ENCODE measurements around the gene NPEPPS.
A peak's percentile ranks its signal among the peaks of the same experiment; 100 is the strongest.

NPEPPS gene

DNA sequence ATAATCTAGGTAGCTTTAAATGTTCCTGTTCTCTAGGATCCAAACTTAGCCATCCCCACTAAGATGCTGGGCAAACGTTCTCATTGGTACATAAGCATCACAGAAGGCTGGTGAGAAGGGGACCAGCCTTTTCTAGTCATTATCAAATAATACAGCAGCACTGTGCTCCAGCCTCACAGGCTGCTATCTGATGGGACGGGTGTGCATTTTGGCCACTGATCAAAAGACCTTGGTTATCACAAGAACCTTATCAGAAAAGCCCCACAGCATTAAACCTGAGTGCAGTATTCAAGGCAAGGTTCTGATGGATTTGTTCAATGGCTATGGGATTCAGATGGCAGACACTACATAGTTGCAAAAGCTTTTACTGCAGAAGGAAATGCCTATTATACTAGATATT lies 99.7 kb downstream of the NPEPPS start:
- DNase-seq, result no peak

DNA sequence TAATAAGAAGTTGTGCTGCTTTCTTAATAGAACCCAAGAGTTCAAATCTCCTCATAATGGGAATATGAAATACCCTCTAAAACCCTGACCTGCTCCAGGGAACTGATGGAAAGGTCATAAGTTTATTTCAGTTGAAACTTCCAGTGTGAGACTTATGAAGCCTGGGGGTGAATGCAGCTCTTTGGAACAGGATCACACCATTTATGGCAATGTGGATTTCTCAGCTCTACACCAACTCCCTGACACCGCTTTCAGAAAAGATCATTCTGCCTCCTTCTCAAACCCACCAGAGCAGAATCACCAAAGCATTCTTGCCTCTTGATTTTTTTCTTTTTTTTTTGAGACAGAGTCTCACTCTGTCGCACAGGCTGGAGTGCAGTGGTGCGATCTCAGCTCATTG lies 102.1 kb downstream of the NPEPPS start:
- no peak for DNase-seq

DNA sequence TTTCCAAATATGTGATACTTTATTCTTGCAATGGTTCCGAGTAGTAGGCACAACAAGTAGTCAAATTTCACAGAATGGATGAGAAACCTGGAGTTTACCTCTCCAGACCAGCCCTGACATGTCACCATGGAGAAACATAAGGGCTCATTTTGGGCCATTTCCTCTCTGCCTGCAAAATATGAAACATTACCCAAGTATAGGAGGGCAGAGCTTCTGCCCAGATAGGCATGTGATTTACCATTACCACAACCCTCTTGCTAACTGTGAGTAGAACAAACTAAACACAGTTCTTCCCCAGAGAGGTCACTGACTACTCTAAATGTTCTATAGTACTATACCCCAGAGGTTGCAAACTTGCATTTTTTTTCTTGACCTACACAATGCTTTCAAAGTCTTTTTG lies 103.1 kb downstream of the NPEPPS start:
- no peak for DNase-seq

DNA sequence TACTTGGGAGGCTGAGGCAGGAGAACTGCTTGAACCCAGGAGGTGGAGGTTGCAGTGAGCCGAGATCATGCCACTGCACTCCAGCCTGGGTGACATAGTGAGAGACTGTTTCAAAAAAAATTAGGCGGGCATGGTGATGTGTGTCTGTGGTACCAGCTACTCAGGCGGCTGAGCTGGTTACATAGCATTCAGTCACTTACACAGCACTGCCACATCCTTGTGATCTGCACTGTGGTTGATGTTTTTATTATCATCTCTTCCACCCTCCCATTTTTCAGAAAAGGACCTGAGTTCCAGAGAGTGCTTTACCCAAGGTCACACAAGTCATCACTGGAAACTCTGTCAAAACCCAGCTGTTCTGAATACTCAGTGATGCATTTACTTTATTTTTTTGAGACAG lies 104.0 kb downstream of the NPEPPS start:
- no peak for DNase-seq

DNA sequence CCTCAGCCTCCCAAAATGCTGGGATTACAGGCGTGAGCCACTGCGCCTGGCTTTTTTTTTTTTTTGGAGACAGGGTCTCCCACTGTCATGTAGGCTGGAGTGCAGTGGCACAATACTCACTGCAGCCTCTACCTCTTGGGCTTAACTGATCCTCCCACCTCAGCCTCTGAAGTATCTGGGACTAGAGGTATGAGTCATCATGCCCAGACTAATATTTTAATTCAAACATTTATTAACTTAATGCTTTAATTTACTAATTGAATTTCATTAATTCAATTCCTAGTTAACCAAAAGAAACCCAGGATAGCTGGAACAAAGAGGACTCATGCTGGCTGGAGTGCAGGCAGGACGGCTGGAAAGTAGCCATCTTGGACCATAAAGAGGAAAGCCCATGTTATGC lies 104.8 kb downstream of the NPEPPS start:
- no peak for DNase-seq

DNA sequence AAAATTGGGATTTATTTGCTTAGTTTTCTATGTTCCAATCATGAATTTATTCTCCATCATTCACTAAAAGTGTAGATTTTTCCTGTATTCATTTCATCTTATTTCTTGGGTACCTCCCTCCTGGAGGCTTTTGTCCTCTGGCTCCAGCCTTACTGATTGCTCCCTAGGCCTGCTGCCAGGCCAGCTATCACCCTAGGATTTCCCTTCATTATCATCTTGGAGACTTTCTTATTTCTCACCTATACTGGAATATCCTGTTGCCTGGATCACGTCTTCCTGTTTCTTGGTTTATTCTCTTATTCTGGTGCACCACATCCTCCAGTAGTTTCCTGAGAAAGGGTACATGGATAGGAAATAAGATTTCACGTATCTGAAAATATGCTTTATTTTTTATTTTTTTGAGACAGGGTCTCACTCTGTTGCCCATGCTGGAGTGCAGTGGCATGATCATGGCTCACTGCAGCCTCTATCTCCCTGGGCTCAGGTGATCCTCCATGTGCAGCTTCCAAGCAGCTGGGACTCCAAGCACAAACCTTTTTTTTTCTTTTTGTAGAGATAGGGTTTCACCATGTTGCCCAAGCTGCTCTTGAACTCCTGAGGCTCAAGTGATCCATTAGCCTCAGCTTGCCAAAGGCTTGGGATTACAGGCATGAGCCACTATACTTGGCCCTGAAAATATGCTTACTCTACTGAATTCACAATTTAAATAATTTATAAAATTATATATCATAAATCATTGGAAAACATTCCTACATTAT lies 105.5 kb downstream of the NPEPPS start:
- DNase-seq, result no peak

DNA sequence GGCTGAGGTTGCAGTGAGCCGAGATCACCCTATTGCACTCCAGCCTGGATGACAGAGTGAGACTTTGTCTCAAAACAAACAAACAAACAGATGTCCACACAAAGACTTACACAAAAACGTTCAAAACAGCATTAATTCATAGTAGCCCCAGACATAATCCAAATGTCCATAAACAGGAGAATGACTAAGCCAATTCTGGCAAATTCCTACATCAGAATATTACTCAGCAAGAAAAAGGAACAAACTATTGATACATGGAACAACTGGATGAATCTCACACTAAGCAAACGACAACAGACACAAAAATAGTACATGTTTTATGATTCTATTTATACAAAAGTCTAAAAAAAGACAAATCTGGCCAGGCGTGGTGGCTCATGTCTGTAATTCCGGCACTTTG lies 108.0 kb downstream of the NPEPPS start:
- DNase-seq, result no peak

DNA sequence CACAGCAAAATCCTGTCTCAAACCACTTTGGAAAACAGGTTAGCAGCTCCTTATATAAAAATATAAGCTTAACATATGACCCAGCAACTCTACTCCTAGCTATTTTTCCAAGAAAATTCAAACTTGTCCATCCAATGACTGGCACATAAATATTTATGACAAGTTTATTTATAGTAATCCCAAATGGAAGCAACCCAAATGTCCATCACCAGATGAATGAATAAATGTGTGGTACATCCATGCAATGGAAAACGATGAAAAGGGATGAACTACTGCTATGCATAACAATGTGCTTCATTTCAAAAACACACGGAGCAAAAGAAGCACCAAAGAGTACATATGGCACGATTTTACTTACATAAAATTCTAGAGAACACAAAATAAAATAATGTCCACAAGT lies 109.2 kb downstream of the NPEPPS start:
- no peak for DNase-seq

DNA sequence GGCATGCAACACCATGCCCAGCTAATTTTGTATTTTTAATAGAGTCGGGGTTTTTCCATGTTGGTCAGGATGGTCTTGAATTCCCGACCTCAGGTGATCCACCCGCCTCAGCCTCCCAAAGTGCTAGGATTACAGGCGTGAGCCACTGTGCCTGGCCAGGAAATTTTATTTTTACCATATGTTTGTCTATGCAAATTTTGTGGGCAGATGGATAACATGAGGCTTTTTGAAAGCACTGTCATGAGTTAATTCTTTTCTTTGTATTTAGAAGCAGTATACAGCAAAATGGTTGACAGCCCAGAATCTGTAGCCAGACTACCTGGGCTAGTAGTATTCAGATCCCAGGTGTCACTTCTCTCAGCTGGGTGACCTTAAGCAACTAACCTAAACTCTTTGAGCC lies 110.3 kb downstream of the NPEPPS start:
- no peak for DNase-seq

DNA sequence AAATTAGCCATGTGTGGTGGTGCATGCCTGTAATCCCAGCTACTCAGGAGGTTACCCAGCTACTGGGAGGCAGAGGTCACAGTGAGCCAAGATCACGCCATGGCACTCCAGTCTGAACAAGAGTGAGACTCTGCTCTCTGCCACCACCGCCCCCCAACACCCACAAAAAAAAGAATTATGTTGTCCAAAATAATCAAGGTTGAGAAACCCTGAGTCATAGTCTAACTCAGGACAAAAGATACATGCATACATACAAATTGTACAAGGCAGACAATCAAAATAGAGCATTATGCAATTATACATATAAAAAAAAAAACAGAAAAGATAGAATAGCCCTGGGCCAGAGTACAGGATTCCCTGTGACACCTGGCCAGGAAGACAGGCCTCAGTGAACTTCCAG lies 112.2 kb downstream of the NPEPPS start:
- no peak for DNase-seq

DNA sequence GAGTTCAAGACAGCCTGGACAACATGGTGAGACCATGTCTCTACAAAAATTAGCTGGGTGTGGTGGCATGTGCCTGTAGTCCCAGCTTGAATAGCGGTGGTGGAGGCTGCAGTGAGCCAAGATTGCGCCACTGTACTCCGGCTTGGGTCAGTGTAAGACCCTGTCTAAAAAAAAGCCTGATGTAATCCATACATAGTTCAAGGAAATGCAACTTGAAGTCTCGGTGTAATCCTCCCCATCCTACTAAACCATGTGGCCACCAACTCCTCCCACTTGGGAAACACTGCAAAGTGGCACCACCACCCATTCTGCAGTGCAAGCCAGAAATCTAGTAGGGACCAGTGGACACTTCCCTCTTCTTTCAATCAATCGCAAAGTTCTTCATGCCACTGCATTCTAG lies 113.4 kb downstream of the NPEPPS start:
- DNase-seq, result no peak

DNA sequence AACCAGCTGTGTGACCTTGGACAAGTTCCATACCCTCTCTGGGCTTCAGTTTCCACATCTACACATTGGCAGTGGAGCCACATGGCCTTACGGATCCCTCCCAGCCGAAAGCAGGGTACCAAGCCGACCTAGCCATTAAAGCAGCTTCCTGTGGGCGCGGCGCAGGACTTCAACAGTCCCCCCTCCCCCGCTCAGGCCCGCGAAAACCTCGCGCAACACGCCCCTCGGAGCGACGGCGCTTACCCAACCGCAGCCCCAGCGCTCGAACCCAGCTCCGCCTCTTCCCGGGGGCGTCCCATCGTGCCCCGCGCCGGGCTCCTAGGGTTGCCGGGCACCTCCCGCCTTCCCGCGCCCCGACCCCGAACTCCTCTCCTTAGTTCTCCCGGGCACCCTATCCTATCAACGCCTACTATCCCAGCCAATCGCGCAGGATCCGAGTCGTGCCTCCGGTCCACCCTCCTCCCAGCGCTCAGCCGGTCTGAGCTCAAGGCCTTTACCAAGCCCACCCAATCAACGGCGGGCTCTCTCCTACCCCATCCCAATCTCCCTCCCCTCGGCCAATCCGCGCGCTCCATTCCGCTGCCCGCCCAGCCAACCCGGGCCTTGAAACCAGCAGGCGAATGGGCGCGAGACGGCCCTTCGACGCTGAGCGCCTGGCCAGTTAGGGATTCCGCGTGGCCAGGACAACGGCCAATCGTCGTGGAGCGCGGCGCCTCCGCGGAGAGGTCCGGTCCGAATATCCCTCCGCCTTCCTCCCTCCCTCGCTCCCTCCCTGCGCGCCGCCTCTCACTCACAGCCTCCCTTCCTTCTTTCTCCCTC lies 118.5 kb downstream of the NPEPPS start, which contains the start of gene KPNB1:
TSS of gene KPNB1 (plus strand) at position 767 of the 819 bp plus-strand sequence. CDS start 326 bp downstream, outside the sequence.
- peak; percentile 100 for DNase-seq

DNA sequence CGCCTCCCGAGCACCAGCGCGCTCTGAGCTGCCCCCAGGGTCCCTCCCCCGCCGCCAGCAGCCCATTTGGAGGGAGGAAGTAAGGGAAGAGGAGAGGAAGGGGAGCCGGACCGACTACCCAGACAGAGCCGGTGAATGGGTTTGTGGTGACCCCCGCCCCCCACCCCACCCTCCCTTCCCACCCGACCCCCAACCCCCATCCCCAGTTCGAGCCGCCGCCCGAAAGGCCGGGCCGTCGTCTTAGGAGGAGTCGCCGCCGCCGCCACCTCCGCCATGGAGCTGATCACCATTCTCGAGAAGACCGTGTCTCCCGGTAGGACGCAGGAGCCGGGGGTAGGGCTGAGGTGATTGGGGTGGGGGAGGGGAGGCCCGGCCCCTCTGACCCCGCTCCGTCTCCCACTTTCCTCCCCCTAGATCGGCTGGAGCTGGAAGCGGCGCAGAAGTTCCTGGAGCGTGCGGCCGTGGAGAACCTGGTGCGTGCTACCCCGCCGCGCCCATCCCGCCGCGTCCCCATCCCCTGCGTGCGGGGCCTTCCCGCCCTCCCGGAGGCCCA lies 119.1 kb downstream of the NPEPPS start:
- DNase-seq, result no peak

DNA sequence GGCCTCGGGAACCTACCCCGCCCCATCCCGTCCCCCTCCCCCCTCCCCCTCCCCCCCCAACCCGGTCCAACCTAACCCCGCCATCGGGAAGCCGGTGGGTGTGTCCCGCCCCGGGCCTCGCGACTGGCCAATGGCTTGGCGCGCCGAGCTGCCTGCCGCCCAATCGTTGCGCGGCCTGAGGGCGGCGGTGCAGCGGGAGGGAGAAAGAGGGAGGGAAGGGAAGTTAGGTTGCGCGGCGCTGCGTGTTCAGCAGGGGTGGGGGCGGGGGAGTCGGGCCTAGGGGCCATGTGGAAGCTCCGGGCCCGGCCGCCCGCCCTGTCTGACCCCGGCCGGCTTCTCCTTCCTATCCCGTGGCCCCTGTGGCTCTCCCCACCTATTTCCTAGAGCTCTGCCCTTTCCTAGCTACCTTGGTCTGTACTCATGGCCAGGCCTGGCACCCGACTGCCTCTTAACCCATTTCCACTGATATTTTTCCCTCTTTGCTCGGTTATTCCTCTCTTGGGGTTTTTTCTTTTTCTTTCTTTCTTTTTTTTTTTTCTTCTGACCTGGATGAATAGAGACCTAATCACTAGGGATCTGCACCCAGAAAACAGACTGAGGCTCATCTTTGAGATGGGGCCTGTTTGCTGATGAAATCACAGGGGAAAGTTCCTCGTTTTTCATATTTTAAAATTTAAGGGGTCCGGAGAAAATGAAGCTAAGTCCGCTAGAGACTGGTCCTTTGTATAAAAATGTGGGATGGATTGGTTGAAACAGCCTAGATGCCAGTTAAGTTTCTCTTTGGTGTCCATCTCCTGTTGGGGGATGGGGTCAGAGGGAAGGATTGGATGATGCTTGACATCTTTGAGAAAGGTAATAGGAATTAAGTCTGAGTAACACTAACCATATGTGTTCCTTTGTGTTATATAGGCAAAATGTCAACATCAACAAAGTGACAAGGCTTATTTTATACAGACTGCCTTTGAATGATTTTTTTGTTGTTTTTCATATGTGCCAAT lies 119.9 kb downstream of the NPEPPS start:
- peak; percentile 99 for DNase-seq

DNA sequence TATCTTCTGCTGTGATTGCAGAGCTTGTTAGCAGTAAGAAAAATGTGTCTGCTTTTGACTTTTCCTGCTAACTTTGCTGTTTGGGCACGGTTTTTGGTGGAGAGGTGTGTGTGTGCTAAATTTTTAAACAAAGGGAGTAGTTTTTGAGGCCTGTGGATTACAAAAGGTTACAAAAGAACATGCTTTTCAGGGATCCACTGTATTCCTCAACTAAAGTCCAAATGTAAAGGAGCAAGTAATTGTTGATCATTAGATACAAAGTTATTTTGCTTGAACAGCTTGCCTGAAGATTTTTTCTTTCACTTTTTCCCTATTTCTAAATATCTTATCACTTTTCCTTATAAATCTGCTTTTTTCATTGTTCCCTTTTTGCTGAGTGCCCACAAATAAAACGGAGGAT lies 120.8 kb downstream of the NPEPPS start:
- DNase-seq, result no peak

DNA sequence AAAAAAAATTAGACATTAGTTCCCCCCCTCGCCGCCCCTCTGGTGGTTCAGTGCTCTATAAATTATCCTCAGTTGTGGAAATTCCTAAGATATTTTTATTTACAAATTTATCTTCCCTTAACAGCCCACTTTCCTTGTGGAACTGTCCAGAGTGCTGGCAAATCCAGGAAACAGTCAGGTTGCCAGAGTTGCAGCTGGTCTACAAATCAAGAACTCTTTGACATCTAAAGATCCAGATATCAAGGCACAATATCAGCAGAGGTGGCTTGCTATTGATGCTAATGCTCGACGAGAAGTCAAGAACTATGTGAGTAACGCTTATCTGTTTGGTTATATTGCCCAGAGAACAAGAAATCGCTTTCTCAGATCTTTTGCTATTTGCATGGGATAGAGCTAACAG lies 121.7 kb downstream of the NPEPPS start:
- DNase-seq, result no peak

DNA sequence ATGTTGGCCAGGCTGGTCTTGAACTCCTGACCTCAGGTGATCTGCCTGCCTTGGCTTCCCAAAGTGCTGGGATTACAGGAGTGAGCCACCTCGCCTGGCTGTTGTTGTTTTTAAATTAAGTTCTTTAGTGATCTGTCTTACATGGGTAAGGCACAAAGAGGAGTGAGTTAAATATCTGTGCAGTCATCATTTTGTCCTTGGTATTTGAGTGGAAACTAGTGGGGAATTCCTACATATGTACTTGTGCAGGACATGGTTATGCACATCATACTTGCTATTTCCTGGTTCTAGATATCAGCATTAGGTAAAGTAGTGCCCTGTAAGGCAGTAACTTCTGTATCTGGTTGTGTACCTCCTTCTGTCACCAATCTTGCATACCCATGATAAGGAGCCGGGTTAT lies 122.5 kb downstream of the NPEPPS start:
- DNase-seq, result no peak

DNA sequence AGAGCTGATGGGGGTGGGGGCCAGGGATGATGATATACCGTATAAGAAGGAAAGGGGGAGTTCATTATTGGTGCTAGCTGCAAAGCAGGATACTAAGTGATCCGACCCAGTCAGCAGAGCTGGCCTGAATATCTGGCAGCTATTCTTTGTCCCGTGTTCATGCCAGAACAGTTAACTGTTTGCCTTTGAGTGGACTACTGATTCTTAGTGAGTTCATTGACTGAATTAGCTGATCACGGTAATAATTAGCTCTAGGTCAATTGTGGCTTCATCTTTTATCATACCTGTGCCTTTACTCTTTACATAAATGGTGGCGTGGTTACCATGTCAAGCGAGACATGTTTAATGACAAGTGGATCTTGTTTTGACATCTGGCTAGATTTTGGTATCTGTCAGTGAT lies 124.1 kb downstream of the NPEPPS start:
- DNase-seq, result no peak

DNA sequence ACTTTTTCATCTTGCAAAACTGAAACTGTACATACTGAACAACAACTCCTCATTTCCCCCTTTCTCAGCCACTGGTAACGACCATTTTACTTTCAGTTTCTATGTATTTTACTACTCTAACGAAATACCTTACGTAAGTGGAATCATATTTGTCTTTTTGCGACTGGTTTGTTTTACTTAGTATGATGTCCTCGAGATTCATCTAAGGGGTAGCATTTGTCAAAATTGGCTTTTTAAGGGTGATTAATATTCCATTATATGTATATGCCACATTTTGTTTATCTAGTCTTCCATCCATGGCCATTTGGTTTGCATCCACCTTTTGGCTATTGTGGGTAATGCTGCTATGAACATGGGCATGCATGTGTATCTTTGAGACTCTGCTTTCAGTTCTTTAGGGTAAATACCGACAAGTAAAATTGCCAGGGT lies 129.2 kb downstream of the NPEPPS start:
- DNase-seq, result no peak

DNA sequence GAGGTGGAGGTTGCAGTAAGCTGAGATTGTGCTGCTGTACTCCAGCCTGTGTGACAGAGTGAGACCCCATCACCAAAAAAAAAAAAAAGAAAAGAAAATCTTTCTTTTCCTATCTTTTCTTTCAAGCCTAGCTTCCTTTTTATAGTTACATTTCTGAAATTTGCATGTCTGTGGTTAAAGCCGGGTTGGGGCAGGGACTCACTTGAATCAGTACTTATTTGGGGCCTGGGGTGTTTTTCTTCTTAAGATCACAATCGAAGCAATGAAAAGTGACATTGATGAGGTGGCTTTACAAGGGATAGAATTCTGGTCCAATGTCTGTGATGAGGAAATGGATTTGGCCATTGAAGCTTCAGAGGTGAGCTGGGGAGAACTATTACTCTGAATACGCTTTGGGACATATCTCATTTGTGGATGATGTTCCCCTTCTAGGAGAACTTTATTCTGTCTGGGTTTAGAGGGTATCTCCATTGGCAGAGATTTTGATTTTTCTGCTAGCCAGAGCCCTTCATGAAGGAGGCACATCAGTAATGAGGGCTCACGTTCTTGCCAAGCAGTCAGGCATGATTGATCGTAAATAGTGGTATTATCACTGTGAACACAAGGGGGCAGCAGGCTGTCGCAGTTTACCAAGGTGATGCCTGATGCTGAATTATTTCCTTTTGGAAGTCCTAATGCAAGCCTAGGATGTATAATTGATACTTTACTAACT lies 133.2 kb downstream of the NPEPPS start:
- DNase-seq, result peak; percentile 45

DNA sequence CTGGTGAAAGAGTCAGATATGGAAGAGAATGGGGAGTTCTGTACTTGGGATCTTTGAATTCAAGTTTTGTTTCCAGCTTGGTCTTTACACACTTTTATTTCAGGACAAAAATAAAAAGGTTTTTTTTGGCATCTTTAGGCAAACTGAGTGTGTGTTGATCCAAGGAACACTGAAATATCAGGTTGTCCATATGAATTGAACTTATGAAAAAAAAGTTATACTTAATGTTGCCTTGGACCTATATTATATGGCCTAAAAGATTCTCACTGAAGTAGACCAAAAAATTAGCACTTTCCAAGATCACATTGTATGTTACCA lies 133.7 kb downstream of the NPEPPS start:
- DNase-seq, result no peak

DNA sequence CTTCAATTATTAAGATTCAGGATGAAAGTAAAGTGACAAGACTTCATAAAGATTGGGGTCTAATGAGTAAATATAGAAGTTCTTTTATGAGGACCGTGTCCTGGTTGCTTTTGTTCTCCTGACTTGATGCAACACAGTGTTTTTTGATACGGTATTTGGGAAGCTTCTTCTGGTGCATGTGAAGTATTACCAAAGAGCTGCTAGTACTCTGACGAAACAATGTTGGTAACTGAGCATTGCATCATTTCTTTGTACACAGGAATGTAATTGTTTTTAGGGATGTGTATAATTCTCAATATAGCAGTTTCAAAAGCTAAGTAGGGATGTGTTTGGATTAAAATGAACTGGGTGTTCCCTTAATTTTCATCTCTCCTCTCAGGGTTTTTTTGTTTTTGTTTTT lies 134.7 kb downstream of the NPEPPS start:
- DNase-seq, result no peak
